IMR-90 (cell line): ENCODE data around the gene ARMC9. TPM values are rescaled to one million over a fixed set of nuclear protein-coding genes. Genes with fewer than 3 reads are reported as not detected.

Experiments
- ATAC-seq: fragments of 200-7000 bp; cut with Tn5 transposase; 2 replicates; pipeline ENCODE4 v1.9.1; 2020; ENCODE audit warnings: low read depth, mild to moderate bottlenecking, moderate library complexity
- BruUV-seq: library from RNA; stranded (reverse); fragments of 400-500 nt; replicated peaks from 2 replicates; lab custom pipeline; 2021; lab: Mats Ljungman, UMichigan
- CTCF ChIA-PET: fragments of 300-600 bp; formaldehyde crosslinking; extraction: SDS; loops from one replicate; lab custom pipeline; 2021; ENCODE audit warnings: antibody characterized with exemption; lab: Yijun Ruan, JAX
- POLR2A ChIA-PET: fragments of 300-600 bp; sonication (Branson Sonifier 250); formaldehyde crosslinking; loops from one replicate; lab custom pipeline; 2022; ENCODE audit warnings: antibody characterized with exemption; ENCODE audit not compliant: unreplicated experiment; lab: Charles Lee
- DNase-seq: peaks from one replicate; pipeline ENCODE4 v3.0.0; 2013
- H2AFZ ChIP-seq: replicated peaks from 2 replicates; pipeline ENCODE3; 2013; ENCODE audit warnings: low read length, mild to moderate bottlenecking; ENCODE audit not compliant: poor library complexity
- H2AK5ac ChIP-seq: 2 replicates; pipeline ENCODE4 v1.6.1; 2013; ENCODE audit warnings: low read depth, low read length, inconsistent platforms
- H2AK9ac ChIP-seq: replicated peaks from 2 replicates; pipeline ENCODE3; 2013; ENCODE audit warnings: mild to moderate bottlenecking, low read depth, low read length, moderate library complexity; ENCODE audit not compliant: poor library complexity
- H2BK120ac ChIP-seq: 2 replicates; pipeline ENCODE4 v1.6.1; 2013; ENCODE audit warnings: low read depth, low read length, inconsistent platforms
- H2BK15ac ChIP-seq: 3 replicates; pipeline ENCODE4 v1.6.1; 2013; ENCODE audit warnings: low read depth, low read length, inconsistent platforms
- H2BK20ac ChIP-seq: 2 replicates; pipeline ENCODE4 v1.6.1; 2013; ENCODE audit warnings: low read depth, mild to moderate bottlenecking, inconsistent platforms, low read length, moderate library complexity
- H2BK5ac ChIP-seq: 2 replicates; pipeline ENCODE4 v1.6.1; 2013; ENCODE audit warnings: mild to moderate bottlenecking, low read depth, low read length, inconsistent platforms; ENCODE audit not compliant: poor library complexity, severe bottlenecking
- H3K14ac ChIP-seq: replicated peaks from 2 replicates; pipeline ENCODE4 v1.6.1; 2013; ENCODE audit warnings: low read depth, low read length, inconsistent platforms
- H3K18ac ChIP-seq: 2 replicates; pipeline ENCODE4 v1.6.1; 2013; ENCODE audit warnings: low read depth, low read length, control low read depth
- H3K23ac ChIP-seq: 2 replicates; pipeline ENCODE4 v1.6.1; 2013; ENCODE audit warnings: low read depth, low read length, inconsistent platforms
- H3K27ac ChIP-seq: 2 replicates; pipeline ENCODE4 v1.5.1; 2013; ENCODE audit warnings: mild to moderate bottlenecking, control low read depth, low read length; ENCODE audit not compliant: insufficient read depth
- H3K27me3 ChIP-seq: 2 replicates; pipeline ENCODE4 v1.6.1; 2013; ENCODE audit warnings: low read length; ENCODE audit not compliant: control insufficient read depth, insufficient read depth
- H3K36me3 ChIP-seq: 2 replicates; pipeline ENCODE4 v1.6.1; 2013; ENCODE audit warnings: low read length, mixed read lengths; ENCODE audit not compliant: control insufficient read depth, insufficient read depth
- H3K4ac ChIP-seq: 2 replicates; pipeline ENCODE4 v1.6.1; 2013; ENCODE audit warnings: low read depth, low read length, inconsistent platforms
- H3K4me1 ChIP-seq: 2 replicates; pipeline ENCODE4 v1.6.1; 2013; ENCODE audit warnings: low read length, mixed read lengths; ENCODE audit not compliant: control insufficient read depth, insufficient read depth
- H3K4me2 ChIP-seq: 2 replicates; pipeline ENCODE4 v1.6.1; 2013; ENCODE audit warnings: low read depth, mild to moderate bottlenecking, control low read depth, low read length, moderate library complexity
- H3K4me3 ChIP-seq: 2 replicates; pipeline ENCODE4 v1.5.1; 2013; ENCODE audit warnings: low read depth, mild to moderate bottlenecking, control low read depth, low read length, moderate library complexity; ENCODE audit not compliant: insufficient read depth
- H3K56ac ChIP-seq: 2 replicates; pipeline ENCODE4 v1.6.1; 2013; ENCODE audit warnings: low read length, inconsistent platforms; ENCODE audit not compliant: insufficient read depth; ENCODE audit errors: extremely low read depth
- H3K79me1 ChIP-seq, 2 experiments: 2 replicates each; pipeline ENCODE4 v1.6.1; 2013; ENCODE audit warnings: low read length in 2 of 2, inconsistent platforms in 1 of 2, low read depth in 1 of 2
- H3K9ac ChIP-seq: 2 replicates; pipeline ENCODE4 v1.6.1; 2013; ENCODE audit warnings: low read depth, low read length, control low read depth
- H3K9me1 ChIP-seq: 2 replicates; pipeline ENCODE4 v1.6.1; 2013; ENCODE audit warnings: low read length, inconsistent platforms; ENCODE audit not compliant: insufficient read depth
- H3K9me3 ChIP-seq: 2 replicates; pipeline ENCODE4 v1.6.1; 2013; ENCODE audit warnings: low read length; ENCODE audit not compliant: control insufficient read depth, insufficient read depth
- H4K20me1 ChIP-seq: 2 replicates; pipeline ENCODE4 v1.6.1; 2013; ENCODE audit warnings: low read length, inconsistent platforms; ENCODE audit not compliant: insufficient read depth
- H4K5ac ChIP-seq: 2 replicates; pipeline ENCODE4 v1.6.1; 2013; ENCODE audit warnings: mild to moderate bottlenecking, low read depth, low read length, control low read depth
- H4K8ac ChIP-seq, 2 experiments: 2 replicates each; pipeline ENCODE4 v1.6.1; 2013; ENCODE audit warnings: low read depth in 2 of 2, low read length in 2 of 2, control low read depth in 1 of 2, inconsistent platforms in 1 of 2
- H4K91ac ChIP-seq: 2 replicates; pipeline ENCODE4 v1.6.1; 2013; ENCODE audit warnings: low read depth, low read length, inconsistent platforms; ENCODE audit not compliant: insufficient read depth
- CEBPB ChIP-seq: IDR thresholded peaks from 2 replicates; pipeline ENCODE4 v1.6.1; 2012; ENCODE audit warnings: low read depth, low read length, improper control_type of control experiment
- CHD1 ChIP-seq: IDR thresholded peaks from 2 replicates; pipeline ENCODE4 v1.6.1; 2012; ENCODE audit warnings: low read depth, low read length, improper control_type of control experiment
- CTCF ChIP-seq: conservative IDR thresholded peaks from 2 replicates; pipeline ENCODE4 v1.5.1; 2012; ENCODE audit warnings: mild to moderate bottlenecking, low read depth, low read length, improper control_type of control experiment
- FOS ChIP-seq: fragments of 150-350 bp; IDR thresholded peaks from 2 replicates; pipeline ENCODE4 v1.6.1; 2016; ENCODE audit warnings: low read depth, low read length
- MAFK ChIP-seq: IDR thresholded peaks from 2 replicates; pipeline ENCODE4 v1.6.1; 2012; ENCODE audit warnings: low read depth, low read length, improper control_type of control experiment
- MAZ ChIP-seq: IDR thresholded peaks from 2 replicates; pipeline ENCODE4 v1.6.1; 2012; ENCODE audit warnings: low read depth, mild to moderate bottlenecking, low read length, improper control_type of control experiment, moderate library complexity, borderline replicate concordance
- MXI1 ChIP-seq: IDR thresholded peaks from 2 replicates; pipeline ENCODE4 v1.6.1; 2012; ENCODE audit warnings: low read depth, mild to moderate bottlenecking, low read length, moderate library complexity, borderline replicate concordance
- NFE2L2 ChIP-seq: fragments of 150-350 bp; IDR thresholded peaks from 2 replicates; pipeline ENCODE4 v1.6.1; 2016; ENCODE audit warnings: low read depth, mild to moderate bottlenecking, low read length
- RAD21 ChIP-seq: IDR thresholded peaks from 2 replicates; pipeline ENCODE4 v1.6.1; 2012; ENCODE audit warnings: low read length, improper control_type of control experiment
- RCOR1 ChIP-seq: IDR thresholded peaks from 2 replicates; pipeline ENCODE4 v1.6.1; 2012; ENCODE audit warnings: mild to moderate bottlenecking, low read length, improper control_type of control experiment; ENCODE audit not compliant: insufficient replicate concordance
- SMC3 ChIP-seq: fragments of 150-350 bp; IDR thresholded peaks from 2 replicates; pipeline ENCODE4 v1.6.1; 2016; ENCODE audit warnings: low read depth, mild to moderate bottlenecking, antibody characterized with exemption, low read length, moderate library complexity
- USF2 ChIP-seq: fragments of 150-350 bp; IDR thresholded peaks from 2 replicates; pipeline ENCODE4 v1.6.1; 2017; ENCODE audit warnings: mild to moderate bottlenecking, antibody characterized with exemption, low read length, low read depth
- WGBS, 2 experiments: methylation state at CpG; one replicate each; pipeline versions ENCODE4 v1.1.5 to v1.1.7; 2013; ENCODE audit warnings: missing lambda C conversion rate in 2 of 2; ENCODE audit not compliant: insufficient read length in 1 of 2; ENCODE audit errors: extremely low coverage in 2 of 2; 5-methylcytosine and 5-hydroxymethylcytosine counted together
- dilution Hi-C: fragments of 300-500 bp; cut with HindIII; formaldehyde crosslinking; loops from one replicate; pipeline ENCODE4 v1.14.3; 2018; ENCODE audit warnings: low sequenced_read_pairs; ENCODE audit not compliant: unreplicated experiment
- in situ Hi-C: fragments of 300-500 bp; cut with MboI; formaldehyde crosslinking; loops from 3 replicates; pipeline ENCODE4 v1.14.3; 2019; ENCODE audit warnings: low sequenced_read_pairs, inconsistent platforms, mixed read lengths
- intact Hi-C: fragments of 100-400 bp; cut with micrococcal nuclease; formaldehyde crosslinking; loops from 2 replicates; pipeline ENCODE4 v1.10.0; 2022
- polyA plus RNA-seq, 3 experiments: library from polyadenylated mRNA; depleted of rRNA; stranded (reverse); fragments of >200 nt; gene quantifications; 2 replicates each; pipeline ENCODE4 v1.2.3, GENCODE V29; 2012; ENCODE audit warnings: low replicate concordance in 1 of 3
- total RNA-seq: library from RNA; depleted of rRNA; stranded (reverse); fragments of >200 nt; gene quantifications from 2 replicates; pipeline ENCODE4 v1.2.3, GENCODE V29; 2012

Gene ARMC9
- total and polyA plus RNA-seq, 2 of the 4 experiments (the other 2 are of a cell fraction), result 36.0 to 46.6 TPM

GRCh38 chr2:231357931-231358330 is 159.5 kb downstream of the ARMC9 start:
- Histone ChIP-seq H3K4me3 (no peak overlapping the region), H3K4ac (no peak overlapping the region), H4K8ac (no peak overlapping the region), H3K18ac (no peak overlapping the region), H2AFZ (no peak overlapping the region), H3K4me1 (no peaks in the 10 kb centered on the region), H2AK9ac (no peak overlapping the region), H2BK5ac (no peak overlapping the region), H3K36me3 (peaks cover 8% of the 10 kb centered on the region; the same call in 1 of the 2 replicates), H3K9ac (no peak overlapping the region), H3K23ac (no peak overlapping the region), H2BK20ac (no peak overlapping the region), H2BK15ac (no peak overlapping the region), H3K27me3 (no peaks in the 10 kb centered on the region), H3K14ac (no peak overlapping the region), H2BK120ac (no peak overlapping the region), H4K91ac (no peak overlapping the region), H3K4me2 (no peak overlapping the region), H4K5ac (no peak overlapping the region), H4K20me1 (no peaks in the 10 kb centered on the region), H3K79me1 (no peaks in the 10 kb centered on the region), H2AK5ac (no peak overlapping the region), H3K9me3 (no peaks in the 10 kb centered on the region), H3K27ac (no peak overlapping the region), H3K56ac (no peak overlapping the region), H3K9me1 (peaks cover 3% of the 10 kb centered on the region; the same call in 1 of the 2 replicates)
- in situ Hi-C loops (no loop called here), dilution Hi-C loops (no loop called here), intact Hi-C loops (no loop called here)
- ChIA-PET POLR2A (no interaction called here), CTCF (no interaction called here)
- ATAC-seq (no peak), DNase-seq (no peak)
- WGBS, 2 experiments, result no CpG with 5 or more reads among the region's 4 CpGs
- BruUV-seq, result no TSS peak
- TF ChIP-seq CTCF, result no peak
- no peak for TF ChIP-seq MAFK
- no peak for TF ChIP-seq FOS
- no peak for TF ChIP-seq RAD21
- TF ChIP-seq NFE2L2, result no peak
- TF ChIP-seq MXI1, result no peak
- no peak for TF ChIP-seq MAZ
- TF ChIP-seq RCOR1, result no peak
- no peak for TF ChIP-seq USF2
- no peak for TF ChIP-seq CEBPB
- TF ChIP-seq CHD1, result no peak
- no peak for TF ChIP-seq SMC3
